HG02571 (cell line): ENCODE results near the gene CDK17.
"Not testable (repeated sequence)": the region's sequence is repeated elsewhere in the genome, so short reads cannot be mapped to it uniquely, and the experiment has no call there.

ENCODE experiments used
- ATAC-seq: cut with Tn5 transposase; IDR thresholded peaks from one replicate; pipeline ENCODE4 v1.9.1; 2021; ENCODE audit warnings: mild to moderate bottlenecking, moderate library complexity; ENCODE audit not compliant: unreplicated experiment

The CDK17 gene

DNA sequence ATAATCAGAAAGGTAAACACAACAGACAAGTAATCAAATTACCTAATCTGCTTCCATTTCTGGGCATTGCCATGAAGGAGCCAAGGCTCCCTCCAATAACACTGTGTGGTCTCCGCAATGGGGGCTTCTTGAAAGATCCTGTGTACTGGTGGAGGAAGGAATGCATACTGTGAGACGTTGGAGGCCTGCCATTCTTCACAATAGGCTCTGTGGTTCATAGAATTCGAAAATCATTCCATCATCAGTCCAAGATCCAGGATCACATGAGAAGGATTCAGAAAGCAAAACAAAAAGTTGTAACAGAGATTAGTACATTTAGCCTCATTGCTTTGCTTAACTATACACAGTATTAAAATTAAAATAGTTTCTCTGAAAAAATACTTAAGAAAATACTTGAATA lies 76.3 kb downstream of the CDK17 start:
- ATAC-seq: no peak

DNA sequence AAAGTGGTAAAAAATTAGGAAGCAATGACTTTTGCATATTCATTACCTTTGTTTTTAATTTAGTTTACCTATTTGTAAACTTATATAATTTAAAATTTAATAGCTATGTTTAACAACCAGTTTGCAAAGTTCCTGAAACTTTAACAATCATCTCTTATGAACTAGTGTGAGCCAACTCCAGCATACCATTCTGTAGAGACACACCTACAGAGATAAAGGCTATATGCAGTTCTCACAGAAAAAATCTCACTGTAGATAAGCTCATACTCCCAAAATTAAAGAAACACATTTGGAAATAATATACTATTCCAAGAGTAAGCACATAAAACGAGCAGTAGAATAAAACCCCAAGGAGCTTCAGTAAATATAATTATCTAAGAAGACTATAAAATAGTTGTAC lies 77.5 kb downstream of the CDK17 start:
- ATAC-seq: no peak

DNA sequence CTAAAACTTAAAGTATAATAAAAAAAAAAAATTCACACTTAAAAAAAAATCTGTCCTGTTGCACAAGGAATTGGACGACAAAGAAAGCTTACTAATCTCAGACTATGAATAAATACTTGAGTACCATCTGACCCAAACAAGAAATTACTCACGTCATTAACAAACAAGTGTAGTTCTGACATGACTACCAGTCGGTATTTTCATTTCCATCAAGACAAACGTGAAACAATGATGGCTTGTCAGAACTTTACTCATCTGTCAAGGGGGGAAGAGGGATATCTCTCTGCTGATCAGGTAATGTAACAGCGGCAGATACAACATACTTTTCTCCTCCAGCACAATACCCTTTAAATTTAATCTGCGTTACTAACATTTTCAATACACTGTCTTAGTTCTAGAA lies 78.3 kb downstream of the CDK17 start:
- ATAC-seq: no peak

DNA sequence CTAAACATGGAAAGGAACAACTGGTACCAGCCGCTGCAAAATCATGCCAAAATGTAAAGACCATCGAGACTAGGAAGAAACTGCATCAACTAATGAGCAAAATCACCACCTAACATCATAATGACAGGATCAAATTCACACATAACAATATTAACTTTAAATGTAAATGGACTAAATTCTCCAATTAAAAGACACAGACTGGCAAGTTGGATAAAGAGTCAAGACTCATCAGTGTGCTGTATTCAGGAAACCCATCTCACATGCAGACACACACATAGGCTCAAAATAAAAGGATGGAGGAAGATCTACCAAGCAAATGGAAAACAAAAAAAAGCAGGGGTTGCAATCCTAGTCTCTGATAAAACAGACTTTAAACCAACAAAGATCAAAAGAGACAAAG lies 82.4 kb downstream of the CDK17 start:
- not testable (repeated sequence) for ATAC-seq

DNA sequence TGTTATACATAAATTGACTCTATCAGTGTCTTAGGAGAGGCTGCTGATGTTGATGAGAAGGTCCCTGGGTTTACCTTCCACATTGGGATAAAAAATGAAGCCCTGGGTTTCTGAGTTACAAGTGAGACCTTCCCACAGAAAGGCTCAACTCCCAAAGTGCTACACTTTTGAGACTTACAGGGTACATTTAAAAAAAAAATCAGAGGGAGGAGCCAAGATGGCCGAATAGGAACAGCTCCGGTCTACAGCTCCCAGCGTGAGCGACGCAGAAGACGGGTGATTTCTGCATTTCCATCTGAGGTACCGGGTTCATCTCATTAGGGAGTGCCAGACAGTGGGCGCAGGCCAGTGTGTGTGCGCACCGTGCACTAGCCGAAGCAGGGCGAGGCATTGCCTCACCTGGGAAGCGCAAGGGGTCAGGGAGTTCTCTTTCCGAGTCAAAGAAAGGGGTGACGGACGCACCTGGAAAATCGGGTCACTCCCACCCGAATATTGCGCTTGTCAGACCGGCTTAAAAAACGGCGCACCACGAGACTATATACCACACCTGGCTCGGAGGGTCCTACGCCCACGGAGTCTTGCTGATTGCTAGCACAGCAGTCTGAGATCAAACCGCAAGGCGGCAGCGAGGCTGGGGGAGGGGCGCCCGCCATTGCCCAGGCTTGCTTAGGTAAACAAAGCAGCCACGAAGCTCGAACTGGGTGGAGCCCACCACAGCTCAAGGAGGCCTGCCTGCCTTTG lies 84.3 kb downstream of the CDK17 start:
- ATAC-seq: not testable (repeated sequence)

DNA sequence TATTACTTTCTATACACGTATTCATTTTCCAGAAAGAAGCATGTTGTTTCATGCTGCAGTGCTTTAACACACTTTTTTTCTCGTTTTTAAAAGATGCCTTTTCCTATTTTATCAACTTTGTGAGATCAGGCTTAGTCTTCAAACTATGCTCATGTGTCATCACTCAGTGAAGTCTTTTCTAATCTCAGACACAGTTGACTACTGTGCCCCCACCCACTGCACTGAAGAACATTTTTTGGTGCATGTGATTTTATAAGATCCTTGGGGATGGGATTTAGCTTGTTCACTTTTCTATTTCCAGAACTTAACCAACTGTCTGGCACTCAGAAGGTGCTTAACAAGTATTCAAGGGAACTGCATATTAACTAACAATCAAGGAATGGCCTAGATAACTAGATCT lies 85.5 kb downstream of the CDK17 start:
- ATAC-seq: no peak

DNA sequence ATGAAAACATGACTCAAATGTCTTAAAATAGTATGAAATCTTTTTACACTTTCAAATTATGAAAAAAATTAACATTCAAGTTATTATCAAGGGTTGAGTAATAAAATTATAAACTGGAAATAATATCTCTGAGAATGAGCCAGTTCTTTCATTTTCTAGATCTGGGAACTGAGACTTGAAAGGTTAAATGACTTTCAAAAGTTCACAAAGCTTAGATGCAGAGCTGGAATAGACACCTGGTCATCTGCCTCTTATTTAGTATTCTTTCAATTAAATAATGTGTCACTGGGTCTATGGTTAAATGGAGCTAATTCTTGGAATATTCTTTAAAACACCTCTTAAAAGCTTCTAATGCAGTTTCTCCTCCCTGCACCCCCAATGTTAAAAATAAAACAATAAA lies 86.6 kb downstream of the CDK17 start:
- ATAC-seq: no peak

DNA sequence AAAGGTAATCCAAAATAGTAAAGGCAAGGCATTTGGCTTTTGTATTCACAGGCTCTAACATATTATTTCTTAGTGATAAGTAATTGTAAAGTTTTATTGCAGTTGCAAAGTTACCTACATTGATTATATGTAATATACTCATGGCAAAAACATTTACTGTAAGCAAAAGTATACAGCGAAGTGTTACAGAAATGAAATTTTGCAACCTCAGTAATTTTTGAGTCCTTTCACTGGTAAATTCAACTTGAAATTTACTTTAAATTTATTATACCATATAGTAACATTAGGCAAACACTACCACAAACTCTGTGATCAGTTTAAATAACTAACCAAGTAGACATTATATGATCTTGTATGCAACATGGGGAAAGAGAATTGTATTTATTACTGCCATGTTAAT lies 89.0 kb downstream of the CDK17 start:
- no peak for ATAC-seq

DNA sequence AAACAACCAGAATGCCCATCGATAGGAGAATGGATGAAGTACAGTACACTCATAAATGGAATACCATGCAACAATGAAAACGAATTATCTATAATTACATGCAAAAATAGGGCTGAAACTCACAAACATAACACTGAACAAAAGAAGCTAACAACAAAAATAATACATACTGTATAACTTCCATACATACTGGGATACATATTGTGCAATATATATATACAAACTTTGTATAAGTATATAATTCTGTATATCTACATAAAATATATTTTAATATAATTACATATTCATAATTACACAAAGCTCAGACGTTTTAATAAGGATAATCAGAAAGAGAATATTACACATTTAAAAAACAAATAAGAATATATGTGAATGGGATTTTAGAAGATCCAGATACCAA lies 90.2 kb downstream of the CDK17 start:
- ATAC-seq: no peak

DNA sequence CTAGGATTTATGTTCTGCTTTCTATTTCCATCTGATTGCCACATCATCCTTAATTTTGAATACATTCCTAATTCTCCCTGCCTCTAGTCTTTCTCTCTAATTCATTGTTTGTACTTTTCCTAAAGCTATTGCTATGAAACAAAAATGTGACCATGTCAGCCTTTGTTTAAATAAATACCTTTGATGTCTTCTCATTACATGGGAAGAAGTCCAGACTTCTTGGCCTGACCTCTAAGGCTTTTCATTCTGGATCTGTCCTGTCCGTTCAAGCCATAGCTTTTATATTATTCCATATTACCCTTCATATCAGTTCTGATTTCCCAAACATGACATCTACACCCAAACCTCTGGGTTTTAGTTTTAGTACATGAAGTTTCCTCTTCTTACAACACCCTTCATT lies 91.4 kb downstream of the CDK17 start:
- ATAC-seq: no peak

DNA sequence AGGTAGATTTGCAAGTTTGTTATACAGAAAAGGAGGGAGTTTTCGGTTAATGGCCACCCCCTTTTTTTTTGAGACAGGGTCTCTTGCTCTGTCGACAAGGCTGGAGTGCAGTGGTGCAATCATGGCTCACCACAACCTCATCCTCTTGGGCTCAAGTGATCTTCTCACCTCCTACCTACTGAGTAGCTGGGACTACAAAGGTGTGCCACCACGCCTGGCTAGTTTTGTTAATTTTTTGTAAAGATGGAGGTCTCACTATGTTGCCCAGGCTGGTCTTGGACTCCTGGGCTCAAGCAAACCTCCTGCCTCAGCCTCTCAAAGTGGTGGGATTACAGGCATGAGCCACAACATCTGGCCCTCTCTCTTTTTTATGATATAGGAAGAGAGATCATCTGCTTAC lies 94.6 kb downstream of the CDK17 start:
- no peak for ATAC-seq

DNA sequence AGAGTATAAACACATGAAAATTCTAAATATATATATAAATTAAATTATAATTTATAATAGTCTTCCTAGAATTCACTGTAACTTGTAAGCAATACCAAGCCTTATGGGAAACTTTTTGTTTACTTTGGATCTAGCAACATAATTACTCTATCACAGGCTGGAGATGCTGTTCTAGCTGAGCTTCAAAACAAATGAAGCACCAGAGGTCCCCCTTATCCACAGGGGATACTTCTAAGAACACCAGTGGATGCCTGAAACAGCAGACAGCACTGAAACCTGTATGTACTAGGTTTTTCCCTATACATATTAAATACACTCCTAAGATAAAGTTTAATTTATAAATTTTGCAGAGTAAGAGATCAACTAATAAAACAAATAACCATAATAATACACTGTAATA lies 96.6 kb downstream of the CDK17 start:
- ATAC-seq: no peak

DNA sequence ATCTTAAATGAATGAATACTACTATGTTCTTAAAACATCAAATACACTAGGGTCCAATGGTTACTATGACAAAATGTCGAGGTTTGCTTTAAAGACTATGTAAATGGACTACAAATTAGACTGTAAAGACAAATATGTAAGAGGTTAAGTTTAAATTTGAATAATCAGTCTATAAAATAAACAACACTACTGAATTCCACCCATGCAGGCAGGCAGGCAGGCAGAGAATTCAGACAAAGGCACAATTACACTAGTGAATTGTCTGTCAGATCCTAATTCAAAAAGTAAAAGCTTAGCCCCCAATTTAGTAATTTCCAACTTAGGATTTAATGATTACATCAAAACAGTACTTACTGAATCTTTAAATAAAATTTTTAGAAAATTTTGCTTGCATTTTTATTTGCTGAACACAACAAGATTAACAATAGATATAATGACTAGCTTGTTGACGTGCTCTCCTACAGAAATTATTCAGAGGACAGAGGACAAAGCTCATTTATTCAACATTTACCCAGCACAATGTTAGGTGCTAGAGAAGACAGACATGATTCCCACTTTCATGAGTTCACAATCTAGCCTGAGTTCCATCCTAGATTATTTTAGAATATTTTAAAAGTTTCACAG lies 97.4 kb downstream of the CDK17 start:
- no peak for ATAC-seq

DNA sequence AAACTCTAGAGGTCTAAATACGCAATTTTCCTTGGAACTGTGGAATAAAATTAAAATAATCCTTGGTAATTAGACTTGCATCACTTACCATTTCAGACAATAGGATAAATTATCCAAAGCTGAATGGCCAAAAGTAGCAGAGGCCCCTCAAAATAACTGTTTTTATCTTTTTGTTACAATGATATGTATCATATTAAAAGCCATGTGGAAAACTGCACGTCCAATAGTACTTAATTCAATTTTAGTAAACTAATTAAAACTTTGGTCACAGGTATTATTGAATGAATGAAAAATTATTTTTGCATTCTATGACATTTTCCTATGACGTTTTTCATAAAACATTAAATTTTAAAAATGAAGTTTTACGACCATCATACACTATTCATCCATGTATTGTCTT lies 98.5 kb downstream of the CDK17 start:
- no peak for ATAC-seq

DNA sequence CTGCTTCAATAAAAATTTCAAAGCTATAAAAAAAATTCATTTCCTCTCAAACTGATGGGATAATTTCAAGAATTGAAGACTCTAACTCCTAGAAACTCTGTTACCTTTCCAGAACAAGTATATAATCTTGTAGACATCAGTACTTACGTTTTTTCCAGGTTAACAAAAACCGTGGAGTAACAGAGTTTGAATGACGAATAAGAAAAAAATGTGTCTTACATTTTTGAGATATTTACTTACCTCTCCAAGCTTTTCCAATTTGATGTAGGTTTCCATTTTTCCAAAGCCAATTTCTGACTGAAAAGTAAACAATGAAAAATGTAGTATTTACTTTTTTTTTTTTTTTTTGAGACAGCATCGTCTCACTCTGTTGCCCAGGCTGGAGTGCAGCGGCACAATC lies 100.2 kb downstream of the CDK17 start:
- no peak for ATAC-seq

DNA sequence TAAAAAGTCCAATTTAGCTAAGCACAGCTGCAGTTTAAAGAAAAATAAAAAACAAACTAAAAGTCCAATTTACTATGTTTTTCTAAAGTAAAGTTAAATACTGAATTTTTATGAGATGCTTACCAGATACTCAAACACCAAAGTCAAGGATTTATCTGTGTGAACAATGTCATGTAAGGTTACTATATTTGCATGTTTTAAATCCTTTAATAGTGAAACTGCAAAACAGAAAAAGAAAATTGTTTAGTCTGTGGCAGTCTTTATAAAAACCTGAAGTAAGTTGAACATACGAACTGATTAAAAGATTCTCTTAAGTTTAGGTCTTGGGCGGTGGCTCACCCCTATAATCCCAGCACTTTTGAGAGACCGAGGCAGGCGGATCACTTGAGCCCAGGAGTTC lies 102.7 kb downstream of the CDK17 start:
- ATAC-seq: no peak

DNA sequence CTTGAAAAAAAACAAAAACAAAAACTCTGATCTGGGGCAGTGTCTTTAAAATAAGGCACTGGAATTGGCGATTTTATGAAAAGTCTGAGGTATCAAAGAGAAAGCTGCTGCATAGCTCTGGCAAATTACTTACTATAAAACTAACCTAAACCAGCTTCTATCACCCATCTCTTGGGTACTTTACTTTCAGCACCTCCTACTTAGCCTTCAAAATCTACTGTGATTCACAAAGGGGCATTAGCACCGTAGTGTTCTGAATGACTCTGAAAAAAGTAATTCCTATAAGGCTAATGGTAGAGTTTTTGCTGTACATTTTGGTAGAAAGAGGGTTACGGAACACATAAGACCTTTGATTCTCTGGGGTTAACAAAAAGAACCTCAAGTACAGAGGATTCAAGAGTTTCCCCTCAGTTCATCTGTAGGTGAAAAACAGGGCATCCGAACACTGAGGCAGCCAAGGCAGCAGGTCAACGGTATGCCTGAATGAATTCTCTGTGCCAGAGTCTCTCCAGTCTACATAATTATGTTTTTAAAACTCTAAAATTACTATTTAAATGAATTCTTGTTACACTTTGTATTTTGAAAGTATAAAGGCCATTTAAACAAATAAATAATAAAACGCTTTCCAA lies 104.6 kb downstream of the CDK17 start:
- ATAC-seq: no peak

DNA sequence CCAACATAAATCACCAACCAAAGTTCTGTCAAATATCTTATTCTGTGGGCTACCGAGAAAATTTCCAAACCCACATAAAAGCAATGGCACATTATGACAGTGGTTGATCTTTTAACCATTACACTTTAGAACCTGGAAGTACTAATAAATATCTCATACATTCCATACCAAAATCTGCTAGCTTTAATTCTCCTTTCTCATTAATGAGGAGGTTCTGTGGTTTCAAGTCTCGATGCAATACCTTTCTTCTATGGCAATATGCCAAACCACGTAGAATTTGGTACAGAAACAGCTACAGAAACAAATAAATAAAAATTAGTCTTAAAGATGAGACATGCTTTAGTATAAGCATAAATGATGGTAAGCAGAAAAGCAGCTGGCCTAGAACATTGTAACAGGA lies 105.4 kb downstream of the CDK17 start:
- no peak for ATAC-seq

DNA sequence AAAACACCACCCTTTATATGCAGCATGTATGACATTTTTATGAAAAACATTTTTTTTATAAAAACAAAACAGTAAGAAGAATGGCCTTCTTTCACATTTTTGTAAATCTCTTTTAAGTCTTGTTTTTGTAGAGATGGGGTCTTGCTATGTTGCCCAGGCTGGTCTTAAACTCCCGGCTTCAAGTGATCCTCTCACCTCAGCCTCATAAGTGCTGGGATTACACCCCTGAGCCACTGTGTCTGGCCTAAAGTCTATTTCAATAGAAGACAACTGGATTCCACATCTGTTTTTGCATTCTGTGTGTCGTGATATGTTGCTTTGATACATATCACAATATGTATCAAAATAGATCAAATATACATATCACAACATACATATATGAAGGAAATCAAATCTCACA lies 107.1 kb downstream of the CDK17 start:
- no peak for ATAC-seq

DNA sequence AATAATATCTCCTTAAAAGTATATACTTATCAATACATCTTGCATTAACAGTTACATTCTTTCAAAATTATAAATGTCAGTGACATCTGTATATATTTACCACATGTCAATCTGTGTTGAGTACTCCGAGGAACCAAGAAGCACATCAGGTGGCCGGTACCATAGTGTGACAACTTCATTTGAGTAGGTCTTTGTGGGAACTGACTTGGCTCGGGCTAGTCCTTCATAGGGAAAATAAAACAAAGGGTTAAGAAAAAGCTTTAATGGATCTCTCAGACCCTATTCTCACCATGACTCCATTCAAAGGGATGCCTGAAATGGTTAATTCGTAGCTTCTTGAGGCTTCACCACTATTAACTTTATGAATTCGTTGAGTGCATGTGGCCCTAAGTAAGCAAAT lies 111.2 kb downstream of the CDK17 start:
- no peak for ATAC-seq

DNA sequence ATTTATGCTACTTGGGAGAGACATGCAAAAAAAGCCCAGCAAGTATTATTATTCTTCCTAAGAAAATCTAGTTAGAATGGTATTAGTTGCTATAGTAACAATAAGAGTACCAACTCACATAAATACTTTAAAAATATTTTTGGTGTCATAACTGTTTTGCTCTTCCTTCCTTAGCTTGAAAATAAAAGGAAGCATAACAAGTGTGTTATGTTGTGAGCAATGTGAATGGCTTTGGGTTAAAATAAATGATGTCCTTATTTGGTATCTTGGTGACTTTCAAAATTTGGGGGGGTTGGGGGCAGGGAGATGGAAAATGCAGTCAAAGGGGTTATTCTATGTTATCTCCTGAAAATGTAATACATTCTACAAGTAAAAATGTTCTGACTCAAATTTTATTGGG lies 115.1 kb downstream of the CDK17 start:
- no peak for ATAC-seq

DNA sequence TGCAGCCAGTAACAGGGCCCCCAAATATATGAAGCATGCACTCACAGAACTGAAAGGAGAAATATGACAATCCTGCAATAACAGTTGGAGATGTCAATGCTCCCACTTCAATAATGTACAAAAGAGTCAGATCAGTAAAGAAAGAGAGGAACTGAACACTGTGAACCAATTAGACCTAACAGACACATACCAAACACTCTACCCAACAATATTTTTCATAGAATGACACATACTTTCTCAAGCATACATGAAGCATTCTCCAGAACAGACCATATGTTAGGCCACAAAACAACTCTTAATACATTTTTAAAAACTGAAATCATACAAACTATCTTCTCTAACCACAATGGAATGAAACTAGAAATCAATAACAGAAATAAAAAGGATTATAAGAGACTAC lies 125.9 kb downstream of the CDK17 start:
- ATAC-seq: no peak
